GM12878 (cell line): Measurements from ENCODE around the gene GMDS. TPM values are rescaled to one million over a fixed set of nuclear protein-coding genes. Genes with fewer than 3 reads are reported as not detected.

Experiments
- ATAC-seq: fragments of 200-7000 bp; cut with Tn5 transposase; 3 replicates; pipeline ENCODE4 v1.9.1; 2020; ENCODE audit warnings: mild to moderate bottlenecking, moderate library complexity
- BruUV-seq: library from RNA; stranded (reverse); fragments of 400-500 nt; replicated peaks from 2 replicates; lab custom pipeline; 2021; lab: Mats Ljungman, UMichigan
- CTCF ChIA-PET: fragments of 300-600 bp; sonication (Branson Sonifier 250); formaldehyde crosslinking; extraction: SDS; loops from one replicate; lab custom pipeline; 2021; ENCODE audit warnings: inconsistent platforms; lab: Yijun Ruan, JAX
- POLR2A ChIA-PET: fragments of 350-600 bp; formaldehyde crosslinking; extraction: SDS; loops from one replicate; lab custom pipeline; 2021; ENCODE audit warnings: inconsistent platforms; lab: Charles Lee
- RAD21 ChIA-PET: fragments of 300-600 bp; sonication (Branson Sonifier 250); formaldehyde crosslinking; loops from one replicate; lab custom pipeline; 2023; ENCODE audit warnings: antibody characterized with exemption; ENCODE audit not compliant: unreplicated experiment; lab: Charles Lee
- SMC1A ChIA-PET: fragments of 300-600 bp; sonication (Branson Sonifier 250); formaldehyde crosslinking; loops from one replicate; lab custom pipeline; 2023; ENCODE audit not compliant: unreplicated experiment, uncharacterized antibody; lab: Charles Lee
- DNase-seq: peaks from one replicate; pipeline ENCODE4 v3.0.0-alpha.2; 2011; ENCODE audit warnings: low read depth, low spot score
- FAIRE-seq: peaks from 3 replicates; lab custom pipeline; 2011; peaks lifted over from hg19 to GRCh38; lab: Jason Lieb, UNC
- H2AFZ ChIP-seq: 2 replicates; pipeline ENCODE4 v1.6.0; 2011; ENCODE audit warnings: low read depth, low read length, control low read depth; ENCODE audit not compliant: control insufficient read depth
- H3K27ac ChIP-seq: 2 replicates; pipeline ENCODE4 v1.5.1; 2011; ENCODE audit warnings: control low read depth; ENCODE audit not compliant: control insufficient read depth, insufficient read depth
- H3K27me3 ChIP-seq, 2 experiments: replicated peaks in 1 of 2; 2 replicates each; pipeline versions ENCODE4 v1.6.0 to v1.6.1; 2011; ENCODE audit warnings: low read length in 1 of 2; ENCODE audit not compliant: control insufficient read depth in 2 of 2, insufficient read depth in 2 of 2
- H3K36me3 ChIP-seq, 2 experiments: 2 replicates each; pipeline ENCODE4 v1.5.1; 2011; ENCODE audit warnings: low read length in 1 of 2; ENCODE audit not compliant: control insufficient read depth in 2 of 2, insufficient read depth in 2 of 2
- H3K4me1 ChIP-seq: 2 replicates; pipeline ENCODE4 v1.6.1; 2011; ENCODE audit warnings: mild to moderate bottlenecking, low read length, moderate library complexity, mixed read lengths; ENCODE audit not compliant: control insufficient read depth, insufficient read depth
- H3K4me2 ChIP-seq: 2 replicates; pipeline ENCODE4 v1.6.0; 2011; ENCODE audit warnings: control low read depth; ENCODE audit not compliant: control insufficient read depth, insufficient read depth
- H3K4me3 ChIP-seq: fragments of 200-600 bp; sonication (generic); 2 replicates; pipeline ENCODE4 v1.5.1; 2016
- H3K79me2 ChIP-seq: 2 replicates; pipeline ENCODE4 v1.6.0; 2011; ENCODE audit warnings: low read length; ENCODE audit not compliant: control insufficient read depth, insufficient read depth
- H3K9ac ChIP-seq: 2 replicates; pipeline ENCODE4 v1.8.0; 2011; ENCODE audit warnings: low read length, control low read depth, mixed read lengths; ENCODE audit not compliant: control insufficient read depth, insufficient read depth
- H3K9me3 ChIP-seq: replicated peaks from 3 replicates; pipeline ENCODE4 v1.5.1; 2011; ENCODE audit warnings: mild to moderate bottlenecking, low read length; ENCODE audit not compliant: control insufficient read depth, insufficient read depth
- H4K20me1 ChIP-seq: 2 replicates; pipeline ENCODE4 v1.6.0; 2011; ENCODE audit not compliant: control insufficient read depth, insufficient read depth
- EZH2 ChIP-seq: IDR thresholded peaks from 2 replicates; pipeline ENCODE4 v1.6.1; 2012; ENCODE audit warnings: low read depth, mild to moderate bottlenecking, control low read depth, inconsistent platforms, low read length, borderline replicate concordance; ENCODE audit not compliant: control insufficient read depth
- RAD21 ChIP-seq: IDR thresholded peaks from 2 replicates; pipeline ENCODE4 v1.6.1; 2011; ENCODE audit warnings: mild to moderate bottlenecking, low read depth, low read length, moderate library complexity; ENCODE audit not compliant: insufficient read depth
- SUZ12 ChIP-seq: fragments of 200-600 bp; sonication (generic); IDR thresholded peaks from one replicate; pipeline ENCODE4 v1.6.1; 2018; ENCODE audit warnings: antibody characterized with exemption, mild to moderate bottlenecking; ENCODE audit not compliant: unreplicated experiment
- WGBS: methylation state at CpG from one replicate; pipeline ENCODE4 v1.1.6; 2016; ENCODE audit warnings: low lambda C conversion rate; ENCODE audit not compliant: insufficient replicate concordance, insufficient coverage; ENCODE audit errors: missing lambda C conversion rate; 5-methylcytosine and 5-hydroxymethylcytosine counted together
- in situ Hi-C: fragments of 300-500 bp; cut with MboI; formaldehyde crosslinking; loops from 9 replicates; pipeline ENCODE4 v1.14.3; 2018; ENCODE audit warnings: mixed read lengths
- intact Hi-C: fragments of 100-400 bp; cut with micrococcal nuclease; formaldehyde crosslinking; loops from one replicate; pipeline ENCODE4 v1.14.2; 2022; ENCODE audit not compliant: unreplicated experiment
- polyA plus RNA-seq, 11 experiments: library from polyadenylated mRNA; depleted of rRNA in 4 of 11; unstranded in 6 of 11; stranded (reverse) in 5 of 11; fragments of >200 nt; fragmentation: Nextera tagmentation in 4 of 11; fragmentation: Illumina TruSeq in 1 of 11; extraction: Ambion mirVana in 4 of 11; extraction: Trizol in 1 of 11; gene quantifications; 1 replicate in 1 of 11; 2 replicates in 10 of 11; pipeline versions ENCODE4 v1.2.1 to v1.2.3, GENCODE V29; 2011 to 2016; ENCODE audit warnings: inconsistent platforms in 2 of 11, missing spikeins in 2 of 11, low read depth in 1 of 11
- total RNA-seq, 4 experiments: library from RNA; depleted of rRNA in 3 of 4; stranded (reverse); fragments of >200 nt in 3 of 4; fragmentation: Illumina TruSeq in 1 of 4; extraction: Trizol in 1 of 4; gene quantifications; 2 replicates each; pipeline versions ENCODE4 v1.2.1 to v1.2.3, GENCODE V29; 2013 to 2021

The GMDS gene
- total and polyA plus RNA-seq, 10 of the 15 experiments (the other 5 are each of a cell fraction or from before 2014, with no cell fraction given) = 0.61 to 53.8 (median 29.3) TPM

GRCh38 chr6:1609041-1609647 lies 636.3 kb downstream of the GMDS start:
- intact Hi-C loops = loop anchor here (10.0 kb wide), 1 partner anchor 166 kb away; no protein-coding TSS in a partner anchor
- Histone ChIP-seq H2AFZ (peak overlapping the region; percentile 53), H3K9ac (no peak overlapping the region; the same call in 1 of the 2 replicates), H3K4me3 (peak overlapping the region; percentile 72; the same call in 1 of the 2 replicates), H3K9me3 (no peaks in the 10 kb centered on the region; the same call in 2 of the 3 replicates), H4K20me1 (0 out of 2 replicates have a peak, but pooled peaks cover 6% of the 10 kb centered on the region), H3K4me1 (peaks cover 10% of the 10 kb centered on the region), H3K27ac (no peak overlapping the region), H3K27me3 (peaks cover 29 to 41% of the 10 kb centered on the region in 2 experiments), H3K79me2 (no peaks in the 10 kb centered on the region), H3K4me2 (peak overlapping the region; percentile 87; the same call in 1 of the 2 replicates), H3K36me3 (no peaks in the 10 kb centered on the region)
- POLR2A ChIA-PET = no interaction called here
- RAD21 ChIA-PET = interaction anchor here (1.5 to 2.3 kb wide), 2 partner anchors 495 to 839 kb away, joined by 4 to 8 read pairs; no protein-coding TSS in a partner anchor
- in situ Hi-C loops = loop anchor here (5.0 kb wide), 1 partner anchor 583 kb away; no protein-coding TSS in a partner anchor
- CTCF ChIA-PET = no interaction called here
- SMC1A ChIA-PET = no interaction called here
- no TSS peak for BruUV-seq
- FAIRE-seq (no peak), ATAC-seq (no peak), DNase-seq (no peak)
- TF ChIP-seq RAD21 (no peak), EZH2 (peak; percentile 66; the same call in 1 of the 2 replicates), SUZ12 (peak; percentile 31)
- WGBS = 3% methylated on average over 29 of the region's 58 CpGs
